ENCODE results near the gene MAGI2. TPM values are rescaled to one million over a fixed set of nuclear protein-coding genes. Genes with fewer than 3 reads are reported as not detected.

Gene MAGI2
- total RNA-seq, 1 donor from 2014 or later, result 0.38 TPM

DNA sequence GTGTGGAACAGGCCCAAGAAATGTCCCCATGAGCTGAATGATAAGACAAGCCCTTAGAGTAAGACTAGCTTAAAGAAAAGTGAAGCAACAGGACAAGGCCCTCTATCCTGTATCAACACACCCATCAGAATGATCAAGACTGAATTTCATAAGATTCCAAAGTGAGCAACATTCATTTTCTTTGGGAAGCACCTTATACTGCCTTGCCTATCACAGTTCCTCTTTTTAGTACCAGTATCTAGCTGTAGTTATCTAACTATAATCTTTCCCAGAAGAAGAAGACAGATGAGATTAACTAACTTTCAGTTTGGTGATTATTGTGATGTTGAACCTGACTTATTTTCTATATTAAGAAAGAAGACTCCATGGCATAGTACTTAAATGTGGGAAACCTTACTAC lies 1263.7 kb downstream of the MAGI2 start:
- H3K27ac Mint-ChIP-seq, result no peak overlapping the region
- no peaks in the 10 kb centered on the region for H3K9me3 Mint-ChIP-seq
- intact Hi-C loops (cut with micrococcal nuclease), result loop anchor here (1.0 kb wide), 1 partner anchor 19 kb away; no protein-coding TSS in a partner anchor
- H3K36me3 Mint-ChIP-seq (ENCODE audit: low read depth), result no peaks in the 10 kb centered on the region
- H3K27me3 Mint-ChIP-seq, result peaks cover 11% of the 10 kb centered on the region
- ATAC-seq (ENCODE audit: low read depth) (no peak), DNase-seq (no peak)
- no peak overlapping the region for H3K4me3 Mint-ChIP-seq
- POLR2A ChIA-PET, result no interaction called here
- TF ChIP-seq, protein P1, sequence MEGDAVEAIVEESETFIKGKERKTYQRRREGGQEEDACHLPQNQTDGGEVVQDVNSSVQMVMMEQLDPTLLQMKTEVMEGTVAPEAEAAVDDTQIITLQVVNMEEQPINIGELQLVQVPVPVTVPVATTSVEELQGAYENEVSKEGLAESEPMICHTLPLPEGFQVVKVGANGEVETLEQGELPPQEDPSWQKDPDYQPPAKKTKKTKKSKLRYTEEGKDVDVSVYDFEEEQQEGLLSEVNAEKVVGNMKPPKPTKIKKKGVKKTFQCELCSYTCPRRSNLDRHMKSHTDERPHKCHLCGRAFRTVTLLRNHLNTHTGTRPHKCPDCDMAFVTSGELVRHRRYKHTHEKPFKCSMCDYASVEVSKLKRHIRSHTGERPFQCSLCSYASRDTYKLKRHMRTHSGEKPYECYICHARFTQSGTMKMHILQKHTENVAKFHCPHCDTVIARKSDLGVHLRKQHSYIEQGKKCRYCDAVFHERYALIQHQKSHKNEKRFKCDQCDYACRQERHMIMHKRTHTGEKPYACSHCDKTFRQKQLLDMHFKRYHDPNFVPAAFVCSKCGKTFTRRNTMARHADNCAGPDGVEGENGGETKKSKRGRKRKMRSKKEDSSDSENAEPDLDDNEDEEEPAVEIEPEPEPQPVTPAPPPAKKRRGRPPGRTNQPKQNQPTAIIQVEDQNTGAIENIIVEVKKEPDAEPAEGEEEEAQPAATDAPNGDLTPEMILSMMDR (IDR thresholded peaks at IDR 0.05), result no peak
- H3K4me1 Mint-ChIP-seq, result no peaks in the 10 kb centered on the region
- CTCF ChIA-PET, result no interaction called here

DNA sequence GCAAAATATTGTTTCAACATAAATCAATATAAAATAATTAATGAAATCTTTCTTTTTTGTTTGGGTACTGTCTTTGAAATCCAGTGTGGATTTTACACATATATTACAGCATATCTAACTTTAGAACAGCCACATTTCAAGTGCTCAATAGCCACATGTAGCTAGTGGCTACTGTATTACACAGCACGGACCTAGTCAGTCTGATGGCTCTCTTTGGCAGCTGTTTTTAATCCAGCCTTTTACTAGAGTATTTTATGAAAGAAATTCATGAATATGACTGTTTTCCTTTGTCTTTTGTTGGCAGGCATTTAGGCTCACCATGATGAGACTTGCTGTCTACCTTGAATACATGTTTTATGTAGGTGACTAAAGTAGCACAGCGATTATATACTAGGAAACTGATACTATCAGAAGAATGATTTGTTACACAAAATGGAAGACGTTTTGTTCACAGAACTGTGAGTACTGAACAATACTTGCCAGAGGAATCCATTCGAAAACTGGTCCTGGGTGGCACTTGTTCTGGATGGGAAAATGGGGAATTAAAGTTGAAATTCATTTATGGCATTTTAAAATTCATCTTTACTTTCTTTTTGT lies 1268.2 kb downstream of the MAGI2 start:
- H3K27me3 Mint-ChIP-seq, result peaks cover 12% of the 10 kb centered on the region
- TF ChIP-seq, protein P1 (IDR thresholded peaks at IDR 0.05), result no peak

DNA sequence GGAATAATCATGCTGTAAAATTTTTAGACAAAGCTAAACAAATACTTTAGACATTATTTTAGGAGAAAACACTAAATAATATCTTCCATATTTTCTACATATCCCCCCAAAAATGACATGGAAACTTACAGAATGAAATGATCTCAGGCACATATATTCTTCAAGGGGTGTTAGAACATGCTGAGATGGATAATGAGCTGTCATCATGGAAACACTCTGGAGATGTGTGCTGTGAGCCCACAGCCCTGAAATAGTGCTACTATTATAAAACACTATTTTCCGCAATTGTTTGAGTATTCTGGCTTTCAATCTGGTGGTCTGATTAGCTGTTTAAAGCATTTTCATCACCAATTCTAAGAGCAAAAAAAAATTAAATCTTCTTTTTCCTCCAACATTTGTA lies 1269.2 kb downstream of the MAGI2 start:
- ATAC-seq (ENCODE audit: low read depth) (no peak), DNase-seq (no peak)
- TF ChIP-seq, protein P1 (IDR thresholded peaks at IDR 0.05), result no peak
- Mint-ChIP-seq H3K4me1 (no peaks in the 10 kb centered on the region), H3K9me3 (no peaks in the 10 kb centered on the region), H3K4me3 (no peak overlapping the region), H3K36me3 (ENCODE audit: low read depth) (no peaks in the 10 kb centered on the region), H3K27ac (no peak overlapping the region), H3K27me3 (peaks cover 12% of the 10 kb centered on the region)
- ChIA-PET CTCF (no interaction called here), POLR2A (no interaction called here)
- intact Hi-C loops (cut with micrococcal nuclease), result no loop called here

More for the DNA sequence above, 1268.2 kb downstream of the MAGI2 start:
- Mint-ChIP-seq H3K9me3 (no peaks in the 10 kb centered on the region), H3K27ac (no peak overlapping the region), H3K4me3 (no peak overlapping the region), H3K4me1 (no peaks in the 10 kb centered on the region), H3K36me3 (ENCODE audit: low read depth) (no peaks in the 10 kb centered on the region)
- CTCF ChIA-PET, result no interaction called here
- POLR2A ChIA-PET, result no interaction called here
- ATAC-seq (ENCODE audit: low read depth) (no peak), DNase-seq (no peak)
- intact Hi-C loops (cut with micrococcal nuclease), result no loop called here

DNA sequence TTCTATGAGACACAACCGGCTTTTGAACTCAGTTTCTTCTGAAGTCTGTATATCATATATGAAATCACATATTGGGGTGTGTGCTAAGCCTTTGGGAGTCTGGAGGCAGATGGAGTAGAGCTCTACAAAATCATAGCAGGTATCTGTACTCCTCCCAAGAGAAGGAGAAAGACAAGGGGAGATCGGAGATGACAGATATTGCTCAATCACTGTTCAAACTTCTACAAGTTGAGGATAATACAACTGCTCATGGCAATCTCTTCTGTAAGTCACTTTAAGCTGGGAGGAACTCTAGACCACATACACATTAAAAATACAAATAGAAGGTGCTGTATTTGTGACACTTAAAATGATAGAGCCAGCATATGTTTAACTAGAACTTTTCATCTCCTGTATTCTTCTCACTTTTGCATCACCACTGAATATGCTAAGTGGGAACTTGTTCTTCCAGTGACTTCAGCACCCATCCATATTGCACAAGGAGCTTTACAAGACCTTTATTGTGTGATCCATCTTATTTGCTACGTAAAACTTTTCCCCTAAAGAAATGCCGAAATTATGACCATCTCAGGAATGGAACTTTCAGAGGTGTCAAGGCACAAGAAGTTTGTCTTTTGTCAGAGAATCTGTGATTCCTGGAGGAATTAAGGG lies 1273.5 kb downstream of the MAGI2 start:
- no peak overlapping the region for H3K4me3 Mint-ChIP-seq
- H3K9me3 Mint-ChIP-seq, result no peaks in the 10 kb centered on the region
- ATAC-seq (ENCODE audit: low read depth) (no peak), DNase-seq (no peak)
- H3K27me3 Mint-ChIP-seq, result peaks cover 10% of the 10 kb centered on the region
- H3K27ac Mint-ChIP-seq, result no peak overlapping the region
- no peaks in the 10 kb centered on the region for H3K4me1 Mint-ChIP-seq
- ChIA-PET POLR2A (no interaction called here), CTCF (no interaction called here)
- no peaks in the 10 kb centered on the region for H3K36me3 Mint-ChIP-seq (ENCODE audit: low read depth)
- intact Hi-C loops (cut with micrococcal nuclease), result no loop called here
- TF ChIP-seq, protein P1 (IDR thresholded peaks at IDR 0.05), result no peak

DNA sequence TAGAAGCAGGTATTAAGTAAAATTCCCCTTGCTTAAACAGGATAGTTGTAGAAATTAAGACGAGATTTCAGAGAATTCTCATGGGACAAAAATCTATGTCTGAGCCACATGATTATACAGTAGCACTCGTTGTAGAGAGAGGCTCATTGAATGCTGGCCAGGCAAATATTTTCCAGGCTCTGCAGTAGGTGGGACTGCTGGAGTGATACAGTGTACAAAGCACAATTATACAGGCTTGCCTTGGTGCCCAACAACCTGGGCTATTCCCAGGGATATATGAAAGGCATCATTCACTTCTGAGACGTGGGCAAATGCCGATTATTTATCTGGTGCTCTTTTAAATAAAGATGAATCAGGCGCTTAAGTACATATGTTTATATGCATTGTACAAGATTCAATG lies 1274.3 kb downstream of the MAGI2 start:
- H3K4me1 Mint-ChIP-seq, result no peaks in the 10 kb centered on the region
- H3K27me3 Mint-ChIP-seq, result peaks cover 10% of the 10 kb centered on the region
- no peak overlapping the region for H3K4me3 Mint-ChIP-seq
- H3K9me3 Mint-ChIP-seq, result no peaks in the 10 kb centered on the region
- ATAC-seq (ENCODE audit: low read depth), result no peak
- DNase-seq, result no peak
- TF ChIP-seq, protein P1 (IDR thresholded peaks at IDR 0.05), result no peak
- intact Hi-C loops (cut with micrococcal nuclease), result no loop called here
- no peaks in the 10 kb centered on the region for H3K36me3 Mint-ChIP-seq (ENCODE audit: low read depth)
- H3K27ac Mint-ChIP-seq, result no peak overlapping the region
- CTCF ChIA-PET, result no interaction called here
- POLR2A ChIA-PET, result no interaction called here

Measured in activated B cell treated with CpG ODN at 0.5 μM for 24 hours (primary cell).